22Rv1 (cell line): Measurements from ENCODE around the gene MAD1L1.

ENCODE experiments used
- ZFX ChIP-seq: fragments of 450-650 bp; IDR thresholded peaks from 2 replicates; pipeline ENCODE4 v1.6.1; 2017; ENCODE audit warnings: antibody characterized with exemption, borderline replicate concordance
- TF ChIP-seq, protein P1 (sequence below): fragments of 450-650 bp; IDR thresholded peaks from 2 replicates; pipeline ENCODE4 v1.5.1; 2017; ENCODE audit warnings: mild to moderate bottlenecking

- TF ChIP-seq, protein P1, sequence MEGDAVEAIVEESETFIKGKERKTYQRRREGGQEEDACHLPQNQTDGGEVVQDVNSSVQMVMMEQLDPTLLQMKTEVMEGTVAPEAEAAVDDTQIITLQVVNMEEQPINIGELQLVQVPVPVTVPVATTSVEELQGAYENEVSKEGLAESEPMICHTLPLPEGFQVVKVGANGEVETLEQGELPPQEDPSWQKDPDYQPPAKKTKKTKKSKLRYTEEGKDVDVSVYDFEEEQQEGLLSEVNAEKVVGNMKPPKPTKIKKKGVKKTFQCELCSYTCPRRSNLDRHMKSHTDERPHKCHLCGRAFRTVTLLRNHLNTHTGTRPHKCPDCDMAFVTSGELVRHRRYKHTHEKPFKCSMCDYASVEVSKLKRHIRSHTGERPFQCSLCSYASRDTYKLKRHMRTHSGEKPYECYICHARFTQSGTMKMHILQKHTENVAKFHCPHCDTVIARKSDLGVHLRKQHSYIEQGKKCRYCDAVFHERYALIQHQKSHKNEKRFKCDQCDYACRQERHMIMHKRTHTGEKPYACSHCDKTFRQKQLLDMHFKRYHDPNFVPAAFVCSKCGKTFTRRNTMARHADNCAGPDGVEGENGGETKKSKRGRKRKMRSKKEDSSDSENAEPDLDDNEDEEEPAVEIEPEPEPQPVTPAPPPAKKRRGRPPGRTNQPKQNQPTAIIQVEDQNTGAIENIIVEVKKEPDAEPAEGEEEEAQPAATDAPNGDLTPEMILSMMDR = no peak
- TF ChIP-seq ZFX = no peak
These were observed 255.5 kb downstream of the MAD1L1 start for GRCh38 chr7:1977059-1977875.
